GM12873 (cell line): Measurements from ENCODE around the gene ZBTB48.

Experiments
- TF ChIP-seq, protein P1 (sequence below): IDR thresholded peaks from 2 replicates; pipeline ENCODE4 v1.5.1; 2012; ENCODE audit warnings: low read depth, mild to moderate bottlenecking, moderate library complexity, low read length, control low read depth; ENCODE audit not compliant: insufficient read depth; ENCODE audit errors: missing control alignments

Gene ZBTB48

DNA sequence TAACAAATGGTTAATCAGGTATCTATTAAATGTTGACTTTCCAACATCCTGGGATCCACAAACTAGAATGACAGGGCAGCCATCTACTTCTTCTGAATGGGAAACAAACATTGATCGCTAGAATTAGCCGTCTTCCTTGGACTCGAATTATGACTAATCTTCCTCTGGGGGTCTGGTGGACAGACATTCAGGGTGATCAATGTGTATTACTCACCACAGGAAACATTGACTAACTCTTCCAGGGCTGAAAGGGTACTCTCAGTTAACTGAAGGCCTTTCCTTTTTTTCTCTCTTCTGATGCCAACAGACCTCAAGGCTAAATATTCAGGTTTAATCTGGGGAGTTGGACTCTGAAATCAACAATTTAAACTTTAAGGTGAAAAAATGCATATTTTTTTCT is 35.0 kb upstream of the ZBTB48 start:
- TF ChIP-seq, protein P1, sequence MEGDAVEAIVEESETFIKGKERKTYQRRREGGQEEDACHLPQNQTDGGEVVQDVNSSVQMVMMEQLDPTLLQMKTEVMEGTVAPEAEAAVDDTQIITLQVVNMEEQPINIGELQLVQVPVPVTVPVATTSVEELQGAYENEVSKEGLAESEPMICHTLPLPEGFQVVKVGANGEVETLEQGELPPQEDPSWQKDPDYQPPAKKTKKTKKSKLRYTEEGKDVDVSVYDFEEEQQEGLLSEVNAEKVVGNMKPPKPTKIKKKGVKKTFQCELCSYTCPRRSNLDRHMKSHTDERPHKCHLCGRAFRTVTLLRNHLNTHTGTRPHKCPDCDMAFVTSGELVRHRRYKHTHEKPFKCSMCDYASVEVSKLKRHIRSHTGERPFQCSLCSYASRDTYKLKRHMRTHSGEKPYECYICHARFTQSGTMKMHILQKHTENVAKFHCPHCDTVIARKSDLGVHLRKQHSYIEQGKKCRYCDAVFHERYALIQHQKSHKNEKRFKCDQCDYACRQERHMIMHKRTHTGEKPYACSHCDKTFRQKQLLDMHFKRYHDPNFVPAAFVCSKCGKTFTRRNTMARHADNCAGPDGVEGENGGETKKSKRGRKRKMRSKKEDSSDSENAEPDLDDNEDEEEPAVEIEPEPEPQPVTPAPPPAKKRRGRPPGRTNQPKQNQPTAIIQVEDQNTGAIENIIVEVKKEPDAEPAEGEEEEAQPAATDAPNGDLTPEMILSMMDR: no peak

DNA sequence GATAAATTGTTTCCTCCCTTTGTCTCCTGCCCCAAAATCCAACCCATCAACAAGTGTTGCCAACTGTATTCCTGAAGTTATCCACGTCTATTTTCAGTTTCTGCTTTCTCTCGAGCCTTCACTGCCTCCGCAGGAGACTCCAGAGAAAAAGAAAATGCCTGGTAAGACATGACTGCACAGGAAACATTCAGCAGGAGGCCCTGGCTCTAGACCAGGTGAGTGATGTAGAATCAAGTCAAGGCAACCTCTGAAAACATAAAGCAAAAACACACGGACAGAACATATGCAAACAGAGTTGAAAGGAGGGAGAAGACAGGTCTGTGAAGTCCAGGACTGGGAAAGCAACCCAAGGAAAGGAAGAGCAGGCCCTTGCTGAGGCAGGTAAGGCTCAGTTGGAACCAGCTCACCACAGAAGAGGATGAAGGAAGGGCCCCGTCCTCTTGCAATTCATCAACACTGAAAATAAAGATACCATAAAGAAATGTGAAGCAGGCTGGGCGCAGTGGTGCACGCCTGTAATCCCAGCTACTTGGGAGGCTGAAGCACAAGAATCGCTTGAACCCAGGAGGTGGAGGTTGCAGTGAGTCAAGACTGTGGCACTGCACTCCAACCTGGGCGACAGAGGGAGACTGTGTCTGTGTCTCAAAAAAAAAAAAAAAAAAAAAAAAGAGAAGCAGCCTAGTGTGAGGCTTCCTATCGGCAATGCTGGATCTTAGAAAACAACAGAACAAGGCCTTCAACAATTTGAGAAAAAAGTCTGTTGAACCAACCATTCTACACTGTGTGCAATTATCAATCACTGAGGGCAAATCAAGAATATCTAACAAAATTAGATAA is 34.3 kb upstream of the ZBTB48 start:
- TF ChIP-seq, protein P1: no peak

DNA sequence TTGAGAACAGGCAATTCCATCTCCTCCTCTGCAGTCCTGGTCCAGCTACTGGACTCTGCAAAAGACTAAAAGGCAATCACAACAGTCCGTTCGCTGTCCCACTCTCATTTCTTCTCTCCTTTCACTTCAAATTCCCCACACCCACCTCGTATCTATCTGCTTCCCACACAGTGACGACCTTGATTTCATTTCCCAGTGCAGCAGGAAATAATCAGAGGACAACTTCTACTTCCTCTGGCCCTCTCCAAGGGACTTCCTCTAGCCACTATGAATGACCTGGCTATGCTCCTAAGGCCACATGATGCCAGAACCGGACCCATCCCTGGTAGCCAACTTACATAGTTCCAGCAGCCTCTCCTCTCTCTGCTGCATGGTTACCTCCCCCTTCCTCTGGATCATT is 33.5 kb upstream of the ZBTB48 start:
- TF ChIP-seq, protein P1: no peak

DNA sequence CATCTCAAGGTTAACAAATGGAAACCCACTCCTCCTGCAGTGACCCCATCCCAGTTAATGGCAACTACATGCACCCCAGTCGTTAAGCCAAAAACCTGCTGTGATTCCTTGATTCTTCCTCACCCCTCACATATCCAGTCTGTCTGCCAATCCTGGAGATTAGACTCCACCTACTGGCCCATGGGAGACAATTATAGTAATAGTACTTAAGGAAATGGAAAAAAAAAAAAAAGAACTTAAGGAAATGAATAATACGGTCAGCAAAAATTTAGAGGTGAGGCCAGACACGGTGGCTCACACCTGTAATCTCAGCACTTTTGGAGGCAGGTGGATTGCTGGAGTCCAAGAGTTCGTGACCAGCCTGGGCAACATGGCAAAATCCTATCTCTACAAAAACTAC is 32.5 kb upstream of the ZBTB48 start:
- TF ChIP-seq, protein P1: no peak

DNA sequence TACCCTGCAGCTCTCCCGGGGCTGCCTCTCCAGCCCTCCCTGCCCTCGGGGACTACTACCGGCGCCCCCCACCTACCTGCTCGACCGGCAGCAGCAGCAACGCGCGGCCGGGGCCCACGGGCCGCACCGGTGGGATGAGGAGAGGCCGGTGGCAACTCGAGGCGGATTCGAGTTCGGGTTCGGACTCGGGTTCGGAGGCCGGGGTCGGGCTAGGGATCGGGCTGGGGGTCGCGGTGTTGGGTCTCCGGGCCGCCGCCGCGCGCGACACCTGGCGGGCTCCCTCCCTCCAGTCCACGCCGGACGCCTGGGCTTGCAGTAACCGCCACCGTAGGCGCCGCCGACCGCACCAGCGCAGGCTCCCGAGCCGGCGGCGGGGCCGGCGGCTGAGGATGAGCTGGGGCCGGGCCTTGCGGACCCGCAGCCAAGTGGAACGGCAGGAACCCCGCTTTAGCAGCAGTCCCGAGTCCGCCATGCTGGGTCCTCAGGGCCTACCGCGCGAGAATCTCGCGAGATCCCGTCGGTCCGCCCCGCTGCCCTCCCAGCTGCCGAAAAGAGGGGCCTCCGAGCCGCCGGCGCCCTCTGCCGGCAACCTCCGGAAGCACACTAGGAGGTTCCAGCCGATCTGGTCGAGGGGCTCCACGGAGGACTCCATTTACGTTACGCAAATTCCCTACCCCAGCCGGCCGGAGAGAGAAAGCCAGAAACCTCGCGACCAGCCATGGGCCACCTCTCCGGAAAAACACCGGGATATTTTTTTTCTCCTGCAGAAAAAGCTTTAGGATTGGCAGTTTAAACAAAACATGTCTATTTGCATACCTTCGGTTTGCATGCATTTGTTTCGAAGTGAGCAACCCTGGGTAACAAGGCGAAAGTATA is 25.5 kb upstream of the ZBTB48 start, which contains the start of gene NOL9:
Gene NOL9, minus strand, starts transcription at position 483 of the 876 bp plus-strand sequence. Its CDS starts 11 bp downstream, at position 472.
- TF ChIP-seq, protein P1: peak; percentile 93

DNA sequence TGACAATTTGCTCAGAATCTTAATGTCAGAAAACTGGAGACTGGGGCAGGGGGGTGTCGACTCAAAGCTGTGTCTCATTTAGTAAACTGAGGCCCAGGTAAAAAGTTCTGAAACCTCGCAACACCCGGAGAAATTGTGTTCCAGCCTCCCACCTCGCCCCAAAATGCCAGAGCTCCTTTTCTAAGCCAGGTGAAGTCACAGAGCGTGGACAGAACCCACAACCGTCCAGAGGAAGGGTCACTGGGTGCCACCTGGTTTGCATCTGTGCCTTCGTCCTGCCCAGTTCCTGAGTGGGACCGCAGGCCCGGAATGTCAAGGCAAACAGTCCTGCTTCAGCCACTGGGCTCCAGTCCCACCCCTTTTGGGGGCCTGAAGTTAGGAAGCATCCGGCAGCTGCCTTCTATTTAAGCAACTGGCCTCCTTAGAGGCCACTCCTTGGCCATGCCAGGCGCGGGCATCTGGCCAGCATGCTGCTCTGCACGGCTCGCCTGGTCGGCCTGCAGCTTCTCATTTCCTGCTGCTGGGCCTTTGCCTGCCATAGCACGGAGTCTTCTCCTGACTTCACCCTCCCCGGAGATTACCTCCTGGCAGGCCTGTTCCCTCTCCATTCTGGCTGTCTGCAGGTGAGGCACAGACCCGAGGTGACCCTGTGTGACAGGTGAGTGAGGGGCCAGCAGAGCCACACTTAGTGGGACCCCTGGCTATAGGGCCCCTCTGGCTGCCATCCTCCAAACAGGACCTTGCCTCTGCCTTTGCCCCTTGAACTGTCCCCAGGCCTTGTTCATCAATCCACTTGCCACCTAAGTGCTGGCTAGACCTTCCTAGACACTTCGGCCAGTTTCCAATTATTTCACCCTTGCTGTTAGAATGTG is 24.7 kb upstream of the ZBTB48 start, which contains the start of gene TAS1R1:
Gene TAS1R1, plus strand, starts transcription at position 401 of the 872 bp plus-strand sequence. Its CDS starts 67 bp downstream, at position 468.
- TF ChIP-seq, protein P1: no peak
